PFSK-1 (cell line): ENCODE data around the gene ASB8.

Experiments
- FOXP2 ChIP-seq: optimal IDR thresholded peaks from 2 replicates; pipeline ENCODE3; 2011; ENCODE audit warnings: borderline replicate concordance, control low read depth, inconsistent platforms; ENCODE audit not compliant: insufficient read depth; ENCODE audit errors: extremely low read length, extremely low read depth
- POLR2AphosphoS5 ChIP-seq: IDR thresholded peaks from 2 replicates; pipeline ENCODE4 v1.6.1; 2012; ENCODE audit warnings: low read depth, mild to moderate bottlenecking, control low read depth, low read length, moderate library complexity
- SIN3A ChIP-seq: IDR thresholded peaks from 2 replicates; pipeline ENCODE4 v1.6.1; 2012; ENCODE audit warnings: mild to moderate bottlenecking, low read length, moderate library complexity, borderline replicate concordance; ENCODE audit not compliant: insufficient read depth
- TAF1 ChIP-seq: IDR thresholded peaks from 2 replicates; pipeline ENCODE4 v1.6.1; 2012; ENCODE audit warnings: low read length, control low read depth, borderline replicate concordance; ENCODE audit not compliant: insufficient read depth
- TF ChIP-seq, protein P1 (sequence below), 2 experiments: IDR thresholded peaks; 2 replicates each; pipeline versions ENCODE4 v1.6.1 to v1.8.0; 2011 to 2012; ENCODE audit warnings: low read depth in 2 of 2, low read length in 2 of 2, control low read depth in 1 of 2, inconsistent platforms in 1 of 2, mild to moderate bottlenecking in 1 of 2, moderate library complexity in 1 of 2; ENCODE audit not compliant: insufficient read depth in 1 of 2

Gene ASB8

DNA sequence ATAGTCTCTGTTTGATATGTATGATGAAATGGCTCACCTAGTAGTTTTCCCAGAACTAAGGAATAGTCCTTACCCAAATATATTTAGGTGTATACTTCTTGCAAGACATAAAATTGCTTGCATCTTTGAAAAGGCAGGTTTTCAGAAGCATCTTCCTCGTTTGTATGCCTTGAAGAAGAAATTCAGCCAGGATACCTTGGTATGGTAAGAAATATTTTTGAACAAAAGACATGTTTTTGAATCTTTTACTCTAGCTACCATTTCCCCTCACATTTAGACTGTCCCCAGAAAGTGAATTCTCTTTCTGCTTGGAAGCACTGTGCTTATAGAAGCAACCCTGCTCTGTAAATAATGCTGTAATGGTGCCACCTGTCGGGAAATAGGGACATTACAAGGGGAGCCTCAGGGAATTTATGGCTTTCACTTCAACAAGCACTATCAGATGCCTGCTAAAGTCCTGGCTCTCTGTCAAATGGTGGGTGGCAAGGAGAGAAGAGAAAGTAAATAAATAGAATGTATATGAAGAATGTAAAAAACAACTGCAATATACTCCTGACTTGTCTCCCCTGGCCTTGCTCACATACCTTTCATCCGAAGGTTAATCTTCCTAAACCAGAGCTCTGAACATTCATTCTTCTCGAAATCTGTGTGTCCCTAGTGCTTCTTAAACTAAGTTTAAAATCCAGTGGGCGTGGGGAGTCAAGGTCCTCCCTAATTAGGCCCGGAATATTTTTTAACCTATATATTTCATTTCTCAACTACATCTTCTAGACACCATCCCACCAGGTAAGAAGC is 32.2 kb upstream of the ASB8 start:
- TF ChIP-seq FOXP2, result no peak
- TF ChIP-seq, protein P1, sequence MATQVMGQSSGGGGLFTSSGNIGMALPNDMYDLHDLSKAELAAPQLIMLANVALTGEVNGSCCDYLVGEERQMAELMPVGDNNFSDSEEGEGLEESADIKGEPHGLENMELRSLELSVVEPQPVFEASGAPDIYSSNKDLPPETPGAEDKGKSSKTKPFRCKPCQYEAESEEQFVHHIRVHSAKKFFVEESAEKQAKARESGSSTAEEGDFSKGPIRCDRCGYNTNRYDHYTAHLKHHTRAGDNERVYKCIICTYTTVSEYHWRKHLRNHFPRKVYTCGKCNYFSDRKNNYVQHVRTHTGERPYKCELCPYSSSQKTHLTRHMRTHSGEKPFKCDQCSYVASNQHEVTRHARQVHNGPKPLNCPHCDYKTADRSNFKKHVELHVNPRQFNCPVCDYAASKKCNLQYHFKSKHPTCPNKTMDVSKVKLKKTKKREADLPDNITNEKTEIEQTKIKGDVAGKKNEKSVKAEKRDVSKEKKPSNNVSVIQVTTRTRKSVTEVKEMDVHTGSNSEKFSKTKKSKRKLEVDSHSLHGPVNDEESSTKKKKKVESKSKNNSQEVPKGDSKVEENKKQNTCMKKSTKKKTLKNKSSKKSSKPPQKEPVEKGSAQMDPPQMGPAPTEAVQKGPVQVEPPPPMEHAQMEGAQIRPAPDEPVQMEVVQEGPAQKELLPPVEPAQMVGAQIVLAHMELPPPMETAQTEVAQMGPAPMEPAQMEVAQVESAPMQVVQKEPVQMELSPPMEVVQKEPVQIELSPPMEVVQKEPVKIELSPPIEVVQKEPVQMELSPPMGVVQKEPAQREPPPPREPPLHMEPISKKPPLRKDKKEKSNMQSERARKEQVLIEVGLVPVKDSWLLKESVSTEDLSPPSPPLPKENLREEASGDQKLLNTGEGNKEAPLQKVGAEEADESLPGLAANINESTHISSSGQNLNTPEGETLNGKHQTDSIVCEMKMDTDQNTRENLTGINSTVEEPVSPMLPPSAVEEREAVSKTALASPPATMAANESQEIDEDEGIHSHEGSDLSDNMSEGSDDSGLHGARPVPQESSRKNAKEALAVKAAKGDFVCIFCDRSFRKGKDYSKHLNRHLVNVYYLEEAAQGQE (IDR thresholded peaks at IDR 0.05; ENCODE audit: insufficient read depth in 1 of 2, low read depth in 2 of 2, low read length in 2 of 2), result no peak
- no peak for TF ChIP-seq POLR2AphosphoS5
- no peak for TF ChIP-seq TAF1
- no peak for TF ChIP-seq SIN3A

GRCh38 chr12:48187916-48188695 is 30.8 kb upstream of the ASB8 start:
- TF ChIP-seq, protein P1 (IDR thresholded peaks at IDR 0.05; ENCODE audit: insufficient read depth in 1 of 2, low read depth in 2 of 2, low read length in 2 of 2), result no peak
- TF ChIP-seq SIN3A (no peak), FOXP2 (no peak), POLR2AphosphoS5 (no peak), TAF1 (no peak)

GRCh38 chr12:48185181-48185919 is 28.0 kb upstream of the ASB8 start:
- no peak for TF ChIP-seq SIN3A
- no peak for TF ChIP-seq TAF1
- TF ChIP-seq, protein P1 (IDR thresholded peaks at IDR 0.05; ENCODE audit: insufficient read depth in 1 of 2, low read depth in 2 of 2, low read length in 2 of 2), result no peak
- TF ChIP-seq POLR2AphosphoS5, result no peak
- no peak for TF ChIP-seq FOXP2

GRCh38 chr12:48184549-48184922 is 27.2 kb upstream of the ASB8 start:
- no peak for TF ChIP-seq POLR2AphosphoS5

DNA sequence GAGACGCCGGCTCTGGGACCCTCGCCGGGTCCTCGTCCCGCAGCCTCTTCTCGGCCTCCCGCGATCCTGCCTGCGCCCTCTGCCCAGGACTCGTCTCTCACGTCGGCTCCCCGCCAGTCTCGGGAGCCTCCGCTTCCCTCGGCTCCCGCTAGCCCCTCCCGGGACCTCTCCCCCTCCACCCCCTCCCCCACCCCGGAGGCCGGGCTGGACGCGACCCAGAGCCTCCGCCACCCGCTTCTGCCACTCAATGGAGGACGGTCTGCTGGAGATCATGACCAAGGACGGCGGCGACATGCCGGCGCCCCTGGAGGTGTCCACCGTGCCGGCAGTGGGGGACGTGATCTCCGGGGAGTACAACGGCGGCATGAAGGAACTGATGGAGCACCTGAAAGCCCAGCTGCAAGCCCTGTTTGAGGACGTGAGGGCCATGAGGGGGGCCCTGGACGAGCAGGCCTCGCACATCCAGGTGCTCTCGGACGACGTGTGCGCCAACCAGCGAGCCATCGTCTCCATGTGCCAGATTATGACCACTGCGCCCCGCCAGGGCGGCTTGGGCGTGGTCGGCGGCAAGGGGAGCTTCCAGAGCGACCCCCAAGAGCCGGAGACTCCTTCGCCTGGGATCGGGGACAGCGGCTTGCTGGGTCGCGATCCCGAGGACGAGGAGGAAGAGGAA is 26.7 kb upstream of the ASB8 start:
- no peak for TF ChIP-seq SIN3A
- no peak for TF ChIP-seq POLR2AphosphoS5
- TF ChIP-seq, protein P1 (IDR thresholded peaks at IDR 0.05; ENCODE audit: insufficient read depth in 1 of 2, low read depth in 2 of 2, low read length in 2 of 2), result no peak
- no peak for TF ChIP-seq FOXP2
- no peak for TF ChIP-seq TAF1
